Esophagus muscularis mucosa (tissue), 4 donors: Measurements from ENCODE around the gene PPP1R3C.

Experiments used
- CTCF ChIP-seq, 3 experiments: fragments of 200-600 bp in 2 of 3; fragments of 450-650 bp in 1 of 3; sonication (generic) in 2 of 3; IDR thresholded peaks; one replicate each; pipeline ENCODE4 v1.5.1; 2017 to 2019; ENCODE audit warnings: antibody characterized with exemption in 3 of 3, mild to moderate bottlenecking in 2 of 3, moderate library complexity in 1 of 3
- EP300 ChIP-seq: sonication (generic); formaldehyde crosslinking; IDR thresholded peaks from one replicate; pipeline ENCODE4 v1.6.1; 2017; ENCODE audit warnings: antibody characterized with exemption
- POLR2A ChIP-seq: fragments of 450-650 bp; IDR thresholded peaks from one replicate; pipeline ENCODE4 v1.6.1; 2017; ENCODE audit warnings: antibody characterized with exemption, moderate library complexity, mild to moderate bottlenecking, low read depth
- POLR2AphosphoS5 ChIP-seq, 2 donors: sonication (generic); formaldehyde crosslinking; IDR thresholded peaks; one replicate each; pipeline ENCODE4 v1.6.1; 2017; ENCODE audit warnings: antibody characterized with exemption in 2 of 2

DNA sequence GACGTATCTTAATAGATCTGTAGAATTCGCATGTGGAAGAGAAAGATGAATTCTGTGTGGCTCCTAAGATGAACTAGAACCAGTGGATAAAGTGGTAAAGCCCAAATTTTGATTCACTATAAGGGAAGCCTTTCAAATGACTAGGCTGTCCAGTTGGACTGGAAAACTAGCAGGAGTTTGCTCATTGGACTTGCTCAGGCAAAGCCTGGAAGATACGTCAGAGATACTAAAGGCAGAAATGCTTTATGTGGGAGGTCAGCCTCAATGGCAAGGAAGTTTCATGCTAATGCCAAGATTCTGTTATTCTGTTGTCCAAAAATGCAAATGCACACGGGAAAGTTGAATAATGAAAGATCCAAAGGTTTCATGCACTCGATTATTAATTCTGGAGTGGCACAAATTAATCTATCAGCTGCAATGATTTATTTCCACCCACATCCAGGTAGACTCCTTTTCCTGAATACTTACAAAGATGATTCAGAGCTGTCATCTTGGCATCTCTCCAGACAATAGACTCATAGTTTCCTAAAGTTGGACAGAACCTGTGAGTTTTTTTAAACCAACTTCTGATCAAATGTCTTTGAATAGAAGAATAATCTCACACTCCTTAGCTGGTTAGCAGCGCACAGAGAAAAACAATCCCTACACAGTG lies 20.5 kb upstream of the PPP1R3C start:
- TF ChIP-seq CTCF (IDR thresholded peaks at IDR 0.05), result no peak
- no peak for TF ChIP-seq POLR2A
- TF ChIP-seq EP300, result no peak
- TF ChIP-seq POLR2AphosphoS5 (IDR thresholded peaks at IDR 0.05), result no peak
